ENCODE measurements around the gene SPTBN4.

SPTBN4 gene

DNA sequence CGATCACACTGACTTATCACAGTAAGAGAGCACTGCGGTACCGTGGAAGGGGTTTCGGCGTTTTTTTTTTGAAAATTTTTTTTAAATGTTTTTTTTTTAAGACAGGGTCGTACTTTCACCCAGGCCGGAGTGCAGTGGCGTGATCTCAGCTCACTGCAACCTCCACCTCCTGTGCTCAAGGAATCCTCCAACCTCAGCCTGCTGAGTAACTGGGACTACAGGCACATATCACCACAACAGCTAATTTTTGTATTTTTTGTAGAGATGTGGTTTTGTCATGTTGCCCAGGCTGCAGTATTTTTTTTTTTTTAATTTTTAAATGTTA, 153.3 kb downstream of the SPTBN4 start:
- Histone ChIP-seq H3K9ac (ENCODE audit: low read length) (no peak overlapping the region), H3K27ac (ENCODE audit: low read depth, low read length, poor library complexity, severe bottlenecking) (no peak overlapping the region), H2AFZ (ENCODE audit: low read length) (no peak overlapping the region), H3K9me3 (ENCODE audit: low read length) (no peaks in the 10 kb centered on the region), H3K4me2 (ENCODE audit: low read length) (no peak overlapping the region), H3F3A (ENCODE audit: insufficient read depth, low read length) (no peaks in the 10 kb centered on the region), H3K4me3 (ENCODE audit: low read depth, low read length, poor library complexity, severe bottlenecking) (no peak overlapping the region), H3K36me3 (ENCODE audit: insufficient read depth, low read length) (peaks cover 72% of the 10 kb centered on the region), H3K27me3 (ENCODE audit: insufficient read depth, low read length) (no peaks in the 10 kb centered on the region), H3K79me2 (ENCODE audit: insufficient read depth, low read length) (no peaks in the 10 kb centered on the region), H4K20me1 (ENCODE audit: insufficient read depth, low read length) (no peaks in the 10 kb centered on the region), H3K9me2 (ENCODE audit: low read depth, low read length) (no peaks in the 10 kb centered on the region), H3K4me1 (ENCODE audit: insufficient read depth, low read length, severe bottlenecking) (peaks cover 2% of the 10 kb centered on the region)
- TF ChIP-seq EZH2 (IDR thresholded peaks at IDR 0.05; ENCODE audit: borderline replicate concordance, low read length): no peak
- TF ChIP-seq, protein P1, sequence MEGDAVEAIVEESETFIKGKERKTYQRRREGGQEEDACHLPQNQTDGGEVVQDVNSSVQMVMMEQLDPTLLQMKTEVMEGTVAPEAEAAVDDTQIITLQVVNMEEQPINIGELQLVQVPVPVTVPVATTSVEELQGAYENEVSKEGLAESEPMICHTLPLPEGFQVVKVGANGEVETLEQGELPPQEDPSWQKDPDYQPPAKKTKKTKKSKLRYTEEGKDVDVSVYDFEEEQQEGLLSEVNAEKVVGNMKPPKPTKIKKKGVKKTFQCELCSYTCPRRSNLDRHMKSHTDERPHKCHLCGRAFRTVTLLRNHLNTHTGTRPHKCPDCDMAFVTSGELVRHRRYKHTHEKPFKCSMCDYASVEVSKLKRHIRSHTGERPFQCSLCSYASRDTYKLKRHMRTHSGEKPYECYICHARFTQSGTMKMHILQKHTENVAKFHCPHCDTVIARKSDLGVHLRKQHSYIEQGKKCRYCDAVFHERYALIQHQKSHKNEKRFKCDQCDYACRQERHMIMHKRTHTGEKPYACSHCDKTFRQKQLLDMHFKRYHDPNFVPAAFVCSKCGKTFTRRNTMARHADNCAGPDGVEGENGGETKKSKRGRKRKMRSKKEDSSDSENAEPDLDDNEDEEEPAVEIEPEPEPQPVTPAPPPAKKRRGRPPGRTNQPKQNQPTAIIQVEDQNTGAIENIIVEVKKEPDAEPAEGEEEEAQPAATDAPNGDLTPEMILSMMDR (IDR thresholded peaks at IDR 0.05; ENCODE audit: low read length): no peak

DNA sequence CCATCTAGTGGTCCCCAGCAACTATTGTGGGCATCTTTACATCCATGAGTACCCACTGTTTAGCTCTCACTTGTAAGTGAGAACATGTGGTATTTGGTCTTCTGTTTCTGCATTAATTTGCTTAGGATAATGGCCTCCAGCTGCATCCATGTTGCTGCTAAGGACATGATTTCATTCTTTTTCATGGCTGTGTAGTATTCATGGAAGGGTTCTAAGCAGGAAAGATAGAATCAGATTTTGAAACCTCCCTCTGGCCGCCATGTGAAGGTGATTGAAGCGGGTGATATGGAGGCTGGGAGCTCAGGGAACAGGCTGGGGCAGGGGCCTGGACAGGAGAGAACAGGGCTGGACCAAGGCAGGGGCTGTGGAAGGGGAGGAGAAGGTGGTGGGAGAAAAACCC, 154.5 kb downstream of the SPTBN4 start:
- H3K4me2 ChIP-seq (ENCODE audit: low read length): no peak overlapping the region
- H2AFZ ChIP-seq (ENCODE audit: low read length): no peak overlapping the region
- no peaks in the 10 kb centered on the region for H3K79me2 ChIP-seq (ENCODE audit: insufficient read depth, low read length)

DNA sequence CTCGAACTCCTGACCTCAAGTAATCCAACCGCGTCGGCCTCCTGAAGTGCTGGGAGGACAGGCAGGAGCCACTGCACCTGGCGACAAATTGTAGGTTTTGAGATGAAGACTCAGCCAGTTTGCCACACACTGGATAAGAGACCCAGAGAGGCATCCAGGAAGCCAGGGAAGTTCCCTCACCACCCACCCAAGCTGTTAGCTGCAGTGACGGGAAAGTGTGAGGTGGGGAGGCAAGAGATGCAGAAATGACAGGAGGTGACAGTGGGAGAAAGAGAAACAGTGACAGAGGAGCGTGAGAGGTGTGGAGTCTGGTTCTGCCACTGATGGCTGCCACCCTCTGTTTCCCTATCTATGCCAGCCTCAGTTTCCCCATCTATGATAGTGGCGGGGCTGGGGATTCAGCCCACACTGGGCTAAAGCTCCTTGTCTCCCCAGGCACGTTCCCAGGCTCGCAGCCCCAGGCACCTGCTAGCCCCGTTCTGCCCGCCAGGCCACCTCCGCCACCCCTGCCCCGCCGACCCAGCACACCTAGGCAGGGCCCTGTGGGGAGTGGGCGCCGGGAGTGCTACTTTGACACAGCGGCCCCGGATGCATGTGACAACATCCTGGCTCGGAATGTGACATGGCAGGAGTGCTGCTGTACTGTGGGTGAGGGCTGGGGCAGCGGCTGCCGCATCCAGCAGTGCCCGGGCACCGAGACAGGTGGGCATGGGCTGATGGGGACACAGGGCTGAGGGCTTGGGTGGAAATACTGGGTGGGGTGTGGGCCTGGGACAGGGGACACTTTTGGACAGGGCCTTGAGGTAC, 155.4 kb downstream of the SPTBN4 start:
- H3K4me1 ChIP-seq (ENCODE audit: insufficient read depth, low read length, severe bottlenecking): no peaks in the 10 kb centered on the region
- H3K9me3 ChIP-seq (ENCODE audit: low read length): no peaks in the 10 kb centered on the region
- no peaks in the 10 kb centered on the region for H3F3A ChIP-seq (ENCODE audit: insufficient read depth, low read length)
- H4K20me1 ChIP-seq (ENCODE audit: insufficient read depth, low read length): no peaks in the 10 kb centered on the region
- no peak for TF ChIP-seq EZH2 (IDR thresholded peaks at IDR 0.05; ENCODE audit: borderline replicate concordance, low read length)
- TF ChIP-seq, protein P1 (IDR thresholded peaks at IDR 0.05; ENCODE audit: low read length): no peak
- H2AFZ ChIP-seq (ENCODE audit: low read length): no peak overlapping the region
- H3K4me3 ChIP-seq (ENCODE audit: low read depth, low read length, poor library complexity, severe bottlenecking): no peak overlapping the region
- H3K79me2 ChIP-seq (ENCODE audit: insufficient read depth, low read length): no peaks in the 10 kb centered on the region
- H3K36me3 ChIP-seq (ENCODE audit: insufficient read depth, low read length): peaks cover 73% of the 10 kb centered on the region
- H3K27ac ChIP-seq (ENCODE audit: low read depth, low read length, poor library complexity, severe bottlenecking): no peak overlapping the region
- no peak overlapping the region for H3K9ac ChIP-seq (ENCODE audit: low read length)
- H3K9me2 ChIP-seq (ENCODE audit: low read depth, low read length): no peaks in the 10 kb centered on the region
- no peaks in the 10 kb centered on the region for H3K27me3 ChIP-seq (ENCODE audit: insufficient read depth, low read length)
- H3K4me2 ChIP-seq (ENCODE audit: low read length): no peak overlapping the region

More for the DNA sequence above, 154.5 kb downstream of the SPTBN4 start:
- Histone ChIP-seq H3K27me3 (ENCODE audit: insufficient read depth, low read length) (no peaks in the 10 kb centered on the region), H4K20me1 (ENCODE audit: insufficient read depth, low read length) (no peaks in the 10 kb centered on the region), H3K4me3 (ENCODE audit: low read depth, low read length, poor library complexity, severe bottlenecking) (no peak overlapping the region), H3K9ac (ENCODE audit: low read length) (no peak overlapping the region), H3K9me2 (ENCODE audit: low read depth, low read length) (no peaks in the 10 kb centered on the region), H3K9me3 (ENCODE audit: low read length) (no peaks in the 10 kb centered on the region), H3F3A (ENCODE audit: insufficient read depth, low read length) (no peaks in the 10 kb centered on the region), H3K4me1 (ENCODE audit: insufficient read depth, low read length, severe bottlenecking) (no peaks in the 10 kb centered on the region), H3K27ac (ENCODE audit: low read depth, low read length, poor library complexity, severe bottlenecking) (no peak overlapping the region), H3K36me3 (ENCODE audit: insufficient read depth, low read length) (peaks cover 74% of the 10 kb centered on the region)
- TF ChIP-seq EZH2 (IDR thresholded peaks at IDR 0.05; ENCODE audit: borderline replicate concordance, low read length): no peak

DNA sequence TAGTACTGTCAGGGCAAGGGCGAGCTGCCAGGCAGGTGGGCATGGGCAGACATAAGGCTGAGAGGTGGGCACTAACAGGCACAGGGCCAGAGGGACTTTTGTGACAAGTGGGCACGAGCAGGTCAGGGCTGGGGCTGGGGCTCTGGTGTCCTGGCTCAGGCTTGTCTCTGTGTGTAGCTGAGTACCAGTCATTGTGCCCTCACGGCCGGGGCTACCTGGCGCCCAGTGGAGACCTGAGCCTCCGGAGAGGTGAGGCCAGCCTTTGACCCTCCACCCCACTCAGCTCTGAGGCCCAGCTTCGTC, 155.9 kb downstream of the SPTBN4 start:
- H3K79me2 ChIP-seq (ENCODE audit: insufficient read depth, low read length): no peaks in the 10 kb centered on the region
- TF ChIP-seq EZH2 (IDR thresholded peaks at IDR 0.05; ENCODE audit: borderline replicate concordance, low read length): no peak
- TF ChIP-seq, protein P1 (IDR thresholded peaks at IDR 0.05; ENCODE audit: low read length): no peak
- no peaks in the 10 kb centered on the region for H3K4me1 ChIP-seq (ENCODE audit: insufficient read depth, low read length, severe bottlenecking)
- H3K9me3 ChIP-seq (ENCODE audit: low read length): no peaks in the 10 kb centered on the region
- H3K27me3 ChIP-seq (ENCODE audit: insufficient read depth, low read length): no peaks in the 10 kb centered on the region
- H3F3A ChIP-seq (ENCODE audit: insufficient read depth, low read length): no peaks in the 10 kb centered on the region
- no peak overlapping the region for H3K27ac ChIP-seq (ENCODE audit: low read depth, low read length, poor library complexity, severe bottlenecking)
- no peaks in the 10 kb centered on the region for H4K20me1 ChIP-seq (ENCODE audit: insufficient read depth, low read length)
- H2AFZ ChIP-seq (ENCODE audit: low read length): no peak overlapping the region
- no peak overlapping the region for H3K9ac ChIP-seq (ENCODE audit: low read length)
- no peak overlapping the region for H3K4me3 ChIP-seq (ENCODE audit: low read depth, low read length, poor library complexity, severe bottlenecking)
- H3K36me3 ChIP-seq (ENCODE audit: insufficient read depth, low read length): peaks cover 73% of the 10 kb centered on the region
- no peak overlapping the region for H3K4me2 ChIP-seq (ENCODE audit: low read length)
- H3K9me2 ChIP-seq (ENCODE audit: low read depth, low read length): no peaks in the 10 kb centered on the region

Measured in OCI-LY1 (cell line).